ENCODE measurements around the gene CYB5R3. TPM values are rescaled to one million over a fixed set of nuclear protein-coding genes. Genes with fewer than 3 reads are reported as not detected.

CYB5R3 gene
- total RNA-seq, 1 donor from 2014 or later, result 181 TPM

DNA sequence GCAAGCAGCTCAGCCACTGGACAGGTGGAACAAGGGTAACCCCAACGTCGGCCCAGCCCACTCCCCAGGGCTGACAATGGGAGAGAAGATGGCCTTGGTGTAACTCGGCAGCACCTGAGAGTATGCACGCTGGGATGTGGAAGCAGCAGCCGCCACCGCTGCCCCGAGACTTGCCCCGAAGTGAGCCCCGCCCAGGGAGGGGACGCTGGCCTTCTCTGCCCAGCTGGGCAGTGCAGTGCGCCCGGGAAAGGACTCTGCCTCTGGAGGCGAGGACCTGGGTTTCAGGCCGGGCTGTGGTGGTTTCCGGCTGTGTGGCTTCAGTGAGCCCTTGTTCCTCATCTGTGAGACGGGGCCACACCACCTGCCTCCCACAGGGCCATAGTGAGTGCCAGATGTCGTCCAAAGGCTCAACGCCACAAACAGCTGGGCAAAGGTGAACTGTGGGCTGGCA lies 25.9 kb downstream of the CYB5R3 start:
- Histone ChIP-seq H3K36me3 (ENCODE audit: insufficient read depth, low read length) (peaks cover 4% of the 10 kb centered on the region), H3K4me2 (ENCODE audit: low read length) (no peak overlapping the region), H2AFZ (ENCODE audit: low read depth, low read length) (no peak overlapping the region), H3K9me3 (ENCODE audit: insufficient read depth, low read depth, low read length) (no peaks in the 10 kb centered on the region), H3K27ac (ENCODE audit: low read depth, low read length) (no peak overlapping the region), H3K79me2 (ENCODE audit: insufficient read depth, low read length) (no peaks in the 10 kb centered on the region), H4K20me1 (ENCODE audit: insufficient read depth, low read length) (peaks cover 17% of the 10 kb centered on the region), H3K4me3 (ENCODE audit: insufficient read depth, low read depth, low read length) (no peak overlapping the region), H3K9ac (ENCODE audit: low read length) (no peak overlapping the region), H3K27me3 (ENCODE audit: insufficient read depth, low read length) (no peaks in the 10 kb centered on the region), H3K4me1 (ENCODE audit: insufficient read depth, low read length) (peaks cover 17% of the 10 kb centered on the region)
- FAIRE-seq (no peak), DNase-seq (ENCODE audit: low read depth) (no peak)
- H3K27me3 Mint-ChIP-seq (ENCODE audit: low read depth, unreplicated experiment), result no peaks in the 10 kb centered on the region
- peaks cover 11% of the 10 kb centered on the region for H3K36me3 Mint-ChIP-seq (ENCODE audit: low read depth, unreplicated experiment)
- H3K4me1 Mint-ChIP-seq (ENCODE audit: low read depth, unreplicated experiment), result peaks cover 10% of the 10 kb centered on the region
- TF ChIP-seq EZH2 (IDR thresholded peaks at IDR 0.05; ENCODE audit: insufficient read depth, low read length), result no peak
- TF ChIP-seq, protein P1, sequence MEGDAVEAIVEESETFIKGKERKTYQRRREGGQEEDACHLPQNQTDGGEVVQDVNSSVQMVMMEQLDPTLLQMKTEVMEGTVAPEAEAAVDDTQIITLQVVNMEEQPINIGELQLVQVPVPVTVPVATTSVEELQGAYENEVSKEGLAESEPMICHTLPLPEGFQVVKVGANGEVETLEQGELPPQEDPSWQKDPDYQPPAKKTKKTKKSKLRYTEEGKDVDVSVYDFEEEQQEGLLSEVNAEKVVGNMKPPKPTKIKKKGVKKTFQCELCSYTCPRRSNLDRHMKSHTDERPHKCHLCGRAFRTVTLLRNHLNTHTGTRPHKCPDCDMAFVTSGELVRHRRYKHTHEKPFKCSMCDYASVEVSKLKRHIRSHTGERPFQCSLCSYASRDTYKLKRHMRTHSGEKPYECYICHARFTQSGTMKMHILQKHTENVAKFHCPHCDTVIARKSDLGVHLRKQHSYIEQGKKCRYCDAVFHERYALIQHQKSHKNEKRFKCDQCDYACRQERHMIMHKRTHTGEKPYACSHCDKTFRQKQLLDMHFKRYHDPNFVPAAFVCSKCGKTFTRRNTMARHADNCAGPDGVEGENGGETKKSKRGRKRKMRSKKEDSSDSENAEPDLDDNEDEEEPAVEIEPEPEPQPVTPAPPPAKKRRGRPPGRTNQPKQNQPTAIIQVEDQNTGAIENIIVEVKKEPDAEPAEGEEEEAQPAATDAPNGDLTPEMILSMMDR (IDR thresholded peaks at IDR 0.05; ENCODE audit: insufficient read depth, low read depth, low read length), result no peak
- H3K27ac Mint-ChIP-seq (ENCODE audit: unreplicated experiment), result no peak overlapping the region
- H3K4me3 Mint-ChIP-seq (ENCODE audit: unreplicated experiment), result no peak overlapping the region
- no peaks in the 10 kb centered on the region for H3K9me3 Mint-ChIP-seq (ENCODE audit: unreplicated experiment)

DNA sequence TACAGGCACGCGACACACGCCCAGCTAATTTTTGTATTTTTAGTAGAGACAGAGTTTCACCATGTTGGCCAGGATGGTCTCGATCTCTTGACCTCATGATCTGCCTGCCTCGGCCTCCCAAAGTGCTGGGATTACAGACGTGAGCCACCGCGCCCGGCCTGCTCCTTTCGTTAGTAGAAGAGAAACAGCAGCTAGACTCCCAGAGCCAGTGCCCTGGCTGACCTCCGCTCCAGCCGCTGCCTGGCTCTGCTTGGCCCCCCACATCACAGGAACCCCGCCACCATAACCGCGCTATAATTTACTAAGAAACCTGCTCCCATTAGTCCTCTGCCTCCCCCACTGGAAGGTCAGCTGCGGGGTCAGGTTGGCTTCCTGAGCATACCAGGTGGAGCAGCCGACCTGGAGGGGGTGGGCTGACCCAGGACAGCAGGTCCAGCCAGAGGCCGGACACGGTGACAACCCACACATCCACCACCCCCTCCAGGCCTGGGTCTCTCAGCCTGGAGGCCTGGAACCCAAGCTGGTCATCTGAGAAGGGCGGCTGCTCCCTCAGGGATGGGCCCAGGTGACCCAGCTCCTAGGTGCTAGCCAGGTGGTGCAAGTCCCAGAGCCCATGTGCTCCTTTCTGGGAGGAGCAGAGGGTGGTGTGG lies 27.0 kb downstream of the CYB5R3 start:
- Histone ChIP-seq H4K20me1 (ENCODE audit: insufficient read depth, low read length) (peaks cover 17% of the 10 kb centered on the region), H2AFZ (ENCODE audit: low read depth, low read length) (no peak overlapping the region), H3K4me1 (ENCODE audit: insufficient read depth, low read length) (peaks cover 17% of the 10 kb centered on the region), H3K4me2 (ENCODE audit: low read length) (no peak overlapping the region), H3K27ac (ENCODE audit: low read depth, low read length) (no peak overlapping the region), H3K4me3 (ENCODE audit: insufficient read depth, low read depth, low read length) (no peak overlapping the region), H3K27me3 (ENCODE audit: insufficient read depth, low read length) (no peaks in the 10 kb centered on the region), H3K79me2 (ENCODE audit: insufficient read depth, low read length) (no peaks in the 10 kb centered on the region), H3K36me3 (ENCODE audit: insufficient read depth, low read length) (peaks cover 4% of the 10 kb centered on the region), H3K9ac (ENCODE audit: low read length) (no peak overlapping the region), H3K9me3 (ENCODE audit: insufficient read depth, low read depth, low read length) (no peaks in the 10 kb centered on the region)
- no peaks in the 10 kb centered on the region for H3K9me3 Mint-ChIP-seq (ENCODE audit: unreplicated experiment)
- FAIRE-seq (no peak), DNase-seq (ENCODE audit: low read depth) (no peak)
- H3K36me3 Mint-ChIP-seq (ENCODE audit: low read depth, unreplicated experiment), result peaks cover 6% of the 10 kb centered on the region
- peaks cover 14% of the 10 kb centered on the region for H3K4me1 Mint-ChIP-seq (ENCODE audit: low read depth, unreplicated experiment)
- no peak for TF ChIP-seq EZH2 (IDR thresholded peaks at IDR 0.05; ENCODE audit: insufficient read depth, low read length)
- TF ChIP-seq, protein P1 (IDR thresholded peaks at IDR 0.05; ENCODE audit: insufficient read depth, low read depth, low read length), result no peak
- no peak overlapping the region for H3K27ac Mint-ChIP-seq (ENCODE audit: unreplicated experiment)
- no peaks in the 10 kb centered on the region for H3K27me3 Mint-ChIP-seq (ENCODE audit: low read depth, unreplicated experiment)
- H3K4me3 Mint-ChIP-seq (ENCODE audit: unreplicated experiment), result no peak overlapping the region

DNA sequence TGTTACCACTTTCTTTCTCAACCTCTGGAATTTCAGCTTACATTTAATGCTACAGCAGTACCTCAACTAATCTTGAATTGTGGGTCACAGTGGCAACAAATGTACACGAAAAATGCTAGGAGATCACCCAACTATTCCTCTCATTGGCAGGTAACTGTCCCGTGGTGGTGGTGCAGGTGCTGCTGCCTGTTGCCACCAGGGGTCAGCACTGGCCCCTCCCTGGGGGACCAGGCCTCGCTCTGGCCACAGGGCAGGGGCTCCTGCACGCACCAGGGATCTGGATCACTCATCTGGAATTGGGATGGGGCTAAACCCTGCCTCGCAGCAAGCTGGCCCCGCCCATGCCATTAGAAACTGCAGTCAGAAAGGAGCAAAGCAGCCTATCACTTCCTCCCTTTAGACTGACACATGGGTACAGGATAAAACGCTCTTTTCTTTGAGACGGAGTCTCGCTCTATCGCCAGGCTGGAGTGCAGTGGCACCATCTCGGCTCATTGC lies 27.6 kb downstream of the CYB5R3 start:
- Histone ChIP-seq H3K36me3 (ENCODE audit: insufficient read depth, low read length) (peaks cover 2% of the 10 kb centered on the region), H3K4me1 (ENCODE audit: insufficient read depth, low read length) (peaks cover 17% of the 10 kb centered on the region), H3K79me2 (ENCODE audit: insufficient read depth, low read length) (no peaks in the 10 kb centered on the region), H3K27ac (ENCODE audit: low read depth, low read length) (peak overlapping the region; percentile 59), H3K27me3 (ENCODE audit: insufficient read depth, low read length) (no peaks in the 10 kb centered on the region), H3K4me2 (ENCODE audit: low read length) (peak overlapping the region; percentile 67), H4K20me1 (ENCODE audit: insufficient read depth, low read length) (peaks cover 17% of the 10 kb centered on the region), H3K9me3 (ENCODE audit: insufficient read depth, low read depth, low read length) (no peaks in the 10 kb centered on the region), H3K9ac (ENCODE audit: low read length) (peak overlapping the region; percentile 26), H3K4me3 (ENCODE audit: insufficient read depth, low read depth, low read length) (no peak overlapping the region), H2AFZ (ENCODE audit: low read depth, low read length) (no peak overlapping the region)
- Mint-ChIP-seq H3K4me1 (ENCODE audit: low read depth, unreplicated experiment) (peaks cover 14% of the 10 kb centered on the region), H3K27ac (ENCODE audit: unreplicated experiment) (no peak overlapping the region), H3K4me3 (ENCODE audit: unreplicated experiment) (no peak overlapping the region), H3K36me3 (ENCODE audit: low read depth, unreplicated experiment) (peaks cover 6% of the 10 kb centered on the region), H3K27me3 (ENCODE audit: low read depth, unreplicated experiment) (no peaks in the 10 kb centered on the region), H3K9me3 (ENCODE audit: unreplicated experiment) (no peaks in the 10 kb centered on the region)
- TF ChIP-seq EZH2 (IDR thresholded peaks at IDR 0.05; ENCODE audit: insufficient read depth, low read length), result no peak
- TF ChIP-seq, protein P1 (IDR thresholded peaks at IDR 0.05; ENCODE audit: insufficient read depth, low read depth, low read length), result peak; percentile 86
- FAIRE-seq (no peak), DNase-seq (ENCODE audit: low read depth) (peak; percentile 37)

Measured in astrocyte (in vitro differentiated cells and primary cell).